K562 (cell line): ENCODE measurements around the gene CDK11A.
"Not testable (repeated sequence)": the region's sequence is repeated elsewhere in the genome, so short reads cannot be mapped to it uniquely, and the experiment has no call there.

Experiments used
- CBFB ChIP-seq: sonication (generic); formaldehyde crosslinking; IDR thresholded peaks from 2 replicates; pipeline ENCODE4 v1.4.0; 2020; ENCODE audit warnings: mild to moderate bottlenecking, missing genetic modification reagents
- CBX8 ChIP-seq: fragments of 200-600 bp; sonication (generic); IDR thresholded peaks from 2 replicates; pipeline ENCODE4 v1.6.1; 2012; ENCODE audit warnings: borderline replicate concordance, mixed run types, low read depth, mild to moderate bottlenecking, moderate library complexity, mixed read lengths, low read length, control low read depth, inconsistent platforms; ENCODE audit not compliant: poor library complexity, severe bottlenecking; ENCODE audit errors: extremely low read depth
- HNRNPLL ChIP-seq: fragments of 200-400 bp; formaldehyde crosslinking; IDR thresholded peaks from 2 replicates; pipeline ENCODE4 v1.6.1; 2017; ENCODE audit warnings: low read length, low read depth, mild to moderate bottlenecking; ENCODE audit not compliant: poor library complexity, severe bottlenecking
- POLR2AphosphoS5 ChIP-seq: IDR thresholded peaks from 2 replicates; pipeline ENCODE4 v1.6.1; 2011; ENCODE audit warnings: mild to moderate bottlenecking, low read depth, low read length, moderate library complexity; ENCODE audit not compliant: control insufficient read depth, insufficient read depth

DNA sequence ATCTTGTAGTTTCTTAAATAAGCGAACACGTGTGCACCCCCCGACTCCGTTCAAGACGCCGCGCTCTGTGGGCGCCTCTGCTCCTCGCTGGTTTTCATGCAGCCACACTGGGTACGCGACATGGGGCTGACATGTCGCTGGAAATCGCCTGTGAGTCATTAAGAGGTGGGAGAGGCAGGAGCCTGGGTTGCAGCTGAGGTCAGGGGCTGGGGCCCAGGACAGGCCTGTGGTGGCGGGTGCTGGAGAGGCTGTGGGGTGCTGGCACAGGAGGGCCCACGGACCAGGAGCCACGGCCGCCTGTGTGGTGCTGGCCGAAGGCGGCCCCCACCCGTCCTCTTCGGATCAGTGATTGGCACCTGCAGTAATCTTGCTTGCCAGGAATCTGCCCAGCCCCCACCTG lies 49.4 kb downstream of the CDK11A start:
- TF ChIP-seq CBX8; HNRNPLL; POLR2AphosphoS5; CBFB (CRISPR knock-in tag): not testable (repeated sequence)
